T follicular helper cell (primary cell): ENCODE measurements around the gene HK2.
"Not testable (repeated sequence)": the region's sequence is repeated elsewhere in the genome, so short reads cannot be mapped to it uniquely, and the experiment has no call there.

Source experiments
- DNase-seq: peaks from one replicate; pipeline ENCODE4 v3.0.0-alpha.2; 2020; ENCODE audit warnings: low read depth

Gene HK2

DNA sequence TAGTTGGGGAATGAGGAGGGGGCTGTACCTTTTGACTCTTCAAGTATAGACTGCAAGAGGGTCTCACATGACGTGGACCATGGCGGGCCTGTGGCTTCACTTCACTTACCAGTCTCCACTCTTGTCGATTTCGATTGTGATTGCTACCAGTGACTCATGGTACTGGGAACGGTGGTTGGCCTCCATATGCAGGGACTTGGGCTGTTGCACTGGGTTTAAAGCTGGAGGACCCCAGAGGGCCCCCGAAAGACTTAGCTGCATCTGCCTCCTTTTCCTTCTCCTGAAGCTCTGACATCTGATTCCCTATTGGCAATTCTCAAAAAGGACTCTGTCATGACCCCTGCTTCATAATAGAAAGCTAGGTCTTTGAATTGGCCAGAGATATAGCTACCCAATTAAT is 43.4 kb downstream of the HK2 start:
- DNase-seq: no peak

DNA sequence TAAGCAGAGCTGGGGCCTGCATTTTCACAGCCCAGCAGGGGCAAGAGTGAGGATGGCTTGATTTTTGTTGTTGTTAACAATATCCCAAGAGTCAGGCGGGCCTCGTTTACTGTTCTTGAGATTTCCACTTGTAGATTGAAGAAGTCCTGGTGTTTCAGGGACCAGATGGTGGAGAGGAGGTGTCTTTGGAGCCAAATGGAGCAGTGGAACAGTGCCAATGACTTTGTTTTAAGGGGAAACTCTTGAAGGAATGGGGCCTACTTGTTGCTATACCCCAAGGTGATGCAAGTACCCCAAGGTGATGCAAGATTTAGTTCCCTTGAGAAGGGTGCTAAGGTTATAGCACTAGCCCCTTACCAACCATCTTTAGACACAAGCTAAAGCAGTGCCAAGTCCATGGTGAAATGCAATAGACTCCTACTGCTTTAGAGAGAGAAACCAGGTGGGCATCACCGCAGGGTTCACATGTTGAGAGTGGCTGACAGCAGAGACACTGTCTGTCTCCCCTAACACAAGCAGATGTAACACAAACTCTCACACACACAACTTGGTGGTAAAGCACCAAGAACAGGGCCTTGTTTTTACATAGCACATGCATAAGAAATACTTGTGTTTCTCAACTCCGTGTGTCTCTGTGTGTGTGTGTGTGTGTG is 44.0 kb downstream of the HK2 start:
- DNase-seq: no peak

DNA sequence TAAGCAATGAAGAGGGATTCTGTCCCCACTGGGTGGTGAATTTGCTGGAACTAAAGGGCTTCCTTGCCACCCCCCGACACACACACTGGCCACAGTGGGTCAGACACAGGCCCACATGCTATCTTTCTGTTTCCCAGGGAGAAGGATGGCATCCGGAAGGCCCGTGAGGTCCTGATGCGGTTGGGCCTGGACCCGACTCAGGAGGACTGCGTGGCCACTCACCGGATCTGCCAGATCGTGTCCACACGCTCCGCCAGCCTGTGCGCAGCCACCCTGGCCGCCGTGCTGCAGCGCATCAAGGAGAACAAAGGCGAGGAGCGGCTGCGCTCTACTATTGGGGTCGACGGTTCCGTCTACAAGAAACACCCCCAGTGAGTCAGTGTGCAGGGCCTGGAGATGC is 44.6 kb downstream of the HK2 start:
- no peak for DNase-seq

DNA sequence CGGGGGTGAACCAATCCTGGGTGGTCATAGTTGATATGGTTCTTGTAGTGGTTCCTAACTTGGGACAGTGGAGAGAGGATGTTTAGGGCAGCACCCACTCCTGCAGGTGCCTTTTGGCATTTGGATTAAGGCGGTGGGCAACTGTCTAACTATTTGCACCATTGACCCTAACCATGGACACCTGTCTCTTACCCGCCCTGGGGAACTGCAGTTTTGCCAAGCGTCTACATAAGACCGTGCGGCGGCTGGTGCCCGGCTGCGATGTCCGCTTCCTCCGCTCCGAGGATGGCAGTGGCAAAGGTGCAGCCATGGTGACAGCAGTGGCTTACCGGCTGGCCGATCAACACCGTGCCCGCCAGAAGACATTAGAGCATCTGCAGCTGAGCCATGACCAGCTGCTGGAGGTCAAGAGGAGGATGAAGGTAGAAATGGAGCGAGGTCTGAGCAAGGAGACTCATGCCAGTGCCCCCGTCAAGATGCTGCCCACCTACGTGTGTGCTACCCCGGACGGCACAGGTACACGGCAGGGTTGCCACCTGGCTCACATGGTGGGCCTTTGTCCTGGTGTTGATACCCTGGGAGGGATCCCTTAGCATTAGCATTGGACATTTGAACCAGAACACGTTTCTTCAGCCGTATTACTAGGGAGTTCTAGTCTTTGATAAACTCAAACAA is 46.3 kb downstream of the HK2 start:
- no peak for DNase-seq

DNA sequence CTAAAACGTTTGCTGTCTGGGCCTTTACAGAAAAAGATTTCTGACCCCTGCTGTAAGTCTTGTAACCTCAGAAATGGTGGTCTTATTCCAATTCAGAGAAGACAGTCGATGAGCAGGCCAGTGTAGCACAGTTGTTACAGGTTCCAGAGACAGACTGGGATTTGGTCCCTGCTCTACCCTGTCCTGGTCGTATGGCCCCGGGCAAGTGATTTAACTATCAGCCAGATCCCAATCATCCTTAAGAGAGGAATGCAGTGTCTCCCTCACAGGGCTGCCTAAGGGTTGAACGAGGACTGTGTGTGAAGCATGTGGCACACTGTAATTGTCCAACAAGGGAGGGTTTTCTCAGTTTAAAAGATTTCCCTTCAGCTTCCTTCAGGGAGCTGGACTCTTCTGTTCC is 47.2 kb downstream of the HK2 start:
- DNase-seq: no peak

DNA sequence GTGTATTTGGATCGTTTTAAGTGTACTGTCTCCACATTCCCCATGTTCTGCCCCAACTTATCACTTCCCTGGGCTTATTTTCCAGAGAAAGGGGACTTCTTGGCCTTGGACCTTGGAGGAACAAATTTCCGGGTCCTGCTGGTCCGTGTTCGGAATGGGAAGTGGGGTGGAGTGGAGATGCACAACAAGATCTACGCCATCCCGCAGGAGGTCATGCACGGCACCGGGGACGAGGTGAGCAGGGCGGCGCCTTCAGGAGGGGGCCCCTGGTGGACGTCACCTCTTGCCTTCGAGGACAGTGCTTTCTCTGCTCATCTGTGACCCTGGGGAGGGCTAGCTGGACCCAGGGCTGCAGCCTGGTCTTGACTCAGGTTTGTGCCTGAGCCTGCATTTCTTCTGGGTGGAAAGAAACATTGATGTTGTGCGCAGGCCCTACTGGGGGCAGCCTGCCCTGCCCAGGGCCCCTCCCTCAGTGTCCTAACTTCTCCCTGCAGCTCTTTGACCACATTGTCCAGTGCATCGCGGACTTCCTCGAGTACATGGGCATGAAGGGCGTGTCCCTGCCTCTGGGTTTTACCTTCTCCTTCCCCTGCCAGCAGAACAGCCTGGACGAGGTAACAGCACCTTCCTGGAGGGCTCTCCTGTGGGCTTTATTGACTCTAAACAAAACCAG is 47.8 kb downstream of the HK2 start:
- DNase-seq: no peak

DNA sequence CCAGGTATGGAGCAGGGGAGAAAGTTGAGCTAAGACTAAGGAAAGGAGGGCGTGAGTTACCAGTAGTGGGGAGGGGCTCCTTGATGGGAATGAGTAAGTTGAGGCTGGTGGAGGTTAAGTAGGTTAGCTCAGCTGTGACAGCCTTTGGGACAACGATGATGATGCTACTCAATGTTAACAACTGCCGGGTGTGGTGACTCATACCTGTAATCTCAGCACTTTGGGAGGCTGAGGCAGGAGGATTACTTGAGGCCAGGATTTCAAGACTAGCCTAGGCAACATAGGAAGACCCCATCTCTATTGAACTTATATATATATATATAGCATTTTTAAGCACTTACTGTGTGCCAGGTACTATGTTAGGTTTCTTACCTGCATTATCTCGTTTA is 48.4 kb downstream of the HK2 start:
- DNase-seq: no peak

DNA sequence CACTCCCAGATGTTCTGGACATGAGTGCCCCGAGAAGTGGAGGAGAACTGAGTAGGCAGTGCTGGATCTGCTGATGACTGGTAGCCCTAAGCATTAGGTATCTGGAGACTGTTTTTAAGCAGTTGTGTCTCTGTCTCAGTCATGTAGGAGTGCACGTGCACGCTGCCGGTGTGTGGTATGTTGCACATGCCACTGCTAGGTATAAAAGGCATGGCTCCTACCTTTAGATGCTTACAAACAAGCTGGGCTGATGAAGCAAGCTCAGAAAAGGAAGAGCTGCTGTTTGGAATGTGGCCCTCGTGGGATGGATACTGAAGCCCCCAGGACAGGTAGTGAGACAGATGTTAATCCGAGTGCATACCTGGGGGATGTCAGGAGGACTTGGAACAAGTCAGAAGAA is 49.1 kb downstream of the HK2 start:
- no peak for DNase-seq

DNA sequence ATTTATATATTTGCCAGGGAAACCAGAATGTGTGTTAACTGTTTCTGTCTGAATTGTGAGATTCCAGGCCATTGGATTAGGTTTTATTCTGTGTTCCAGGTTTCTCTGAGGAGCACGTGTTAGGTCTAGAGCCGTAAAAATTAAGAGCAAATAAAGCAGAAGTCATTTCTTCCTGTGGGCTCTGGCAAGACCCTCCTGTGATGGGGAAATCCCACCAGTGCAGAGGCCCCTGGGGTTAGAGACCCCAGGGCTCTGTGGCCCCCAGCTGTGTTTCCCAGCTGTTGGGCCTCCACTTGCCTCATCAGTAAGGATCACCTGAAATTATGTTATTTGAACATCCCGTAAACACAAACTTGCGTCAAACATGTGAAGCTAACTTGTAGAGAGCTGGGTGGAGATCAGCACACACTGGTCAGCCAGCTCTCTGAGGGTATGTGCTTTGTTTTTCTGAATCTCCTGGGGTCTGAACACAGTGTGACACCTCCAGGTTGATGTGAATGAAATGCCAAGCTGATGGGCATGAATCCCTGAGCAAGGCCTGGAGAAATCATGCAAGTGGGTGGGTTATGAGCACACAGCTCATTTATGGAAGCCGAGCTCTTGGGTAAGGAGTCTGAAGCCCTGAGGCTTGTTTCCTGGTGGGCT is 50.3 kb downstream of the HK2 start:
- DNase-seq: no peak

DNA sequence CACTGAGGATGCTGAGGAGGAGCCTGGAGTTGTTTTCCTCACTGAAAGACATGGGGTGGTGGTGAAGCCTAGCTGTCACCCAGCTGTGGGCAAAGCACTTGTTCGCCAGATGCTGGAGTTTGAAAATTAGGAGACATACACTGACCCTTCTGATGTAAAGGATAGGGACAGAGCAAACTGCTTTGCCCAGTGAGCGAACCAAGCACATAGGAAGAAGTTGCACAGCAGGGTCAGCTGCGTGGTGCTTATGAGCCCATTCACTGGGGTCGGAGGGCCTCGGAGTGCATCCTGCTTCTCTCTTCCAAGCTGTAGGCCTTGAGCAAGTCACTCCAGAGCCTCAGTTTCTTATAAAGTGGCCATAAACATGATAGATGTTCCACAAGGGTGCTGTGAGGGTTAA is 50.9 kb downstream of the HK2 start:
- DNase-seq: no peak

DNA sequence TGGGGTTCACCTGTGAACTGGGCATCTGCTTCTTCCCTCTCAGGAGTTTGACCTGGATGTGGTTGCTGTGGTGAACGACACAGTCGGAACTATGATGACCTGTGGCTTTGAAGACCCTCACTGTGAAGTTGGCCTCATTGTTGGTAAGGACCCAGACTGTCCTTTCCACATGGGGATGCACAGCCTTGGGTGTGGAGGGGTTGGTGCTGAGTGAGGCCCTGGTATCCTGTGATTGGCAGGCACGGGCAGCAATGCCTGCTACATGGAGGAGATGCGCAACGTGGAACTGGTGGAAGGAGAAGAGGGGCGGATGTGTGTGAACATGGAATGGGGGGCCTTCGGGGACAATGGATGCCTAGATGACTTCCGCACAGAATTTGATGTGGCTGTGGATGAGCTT is 52.3 kb downstream of the HK2 start:
- DNase-seq: no peak

DNA sequence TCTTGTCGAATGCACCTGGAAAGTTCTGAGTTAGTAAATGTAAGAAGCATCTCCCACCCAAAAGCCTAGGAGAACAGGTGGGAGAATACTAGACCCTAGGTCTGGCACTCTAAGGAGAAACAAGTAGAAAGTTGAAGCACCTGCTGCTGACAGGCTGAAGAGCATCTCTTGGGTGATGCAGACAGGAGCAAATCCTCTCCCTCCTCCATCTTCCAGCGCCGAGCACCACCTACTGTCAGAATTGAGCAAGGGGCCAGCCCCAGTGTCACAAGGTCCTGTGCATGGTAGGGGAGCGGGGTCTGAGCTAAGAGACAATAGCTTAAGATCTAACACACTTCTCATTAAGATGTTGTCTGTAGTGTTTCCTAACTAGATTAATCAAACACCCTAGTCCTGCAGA is 52.9 kb downstream of the HK2 start:
- DNase-seq: no peak

DNA sequence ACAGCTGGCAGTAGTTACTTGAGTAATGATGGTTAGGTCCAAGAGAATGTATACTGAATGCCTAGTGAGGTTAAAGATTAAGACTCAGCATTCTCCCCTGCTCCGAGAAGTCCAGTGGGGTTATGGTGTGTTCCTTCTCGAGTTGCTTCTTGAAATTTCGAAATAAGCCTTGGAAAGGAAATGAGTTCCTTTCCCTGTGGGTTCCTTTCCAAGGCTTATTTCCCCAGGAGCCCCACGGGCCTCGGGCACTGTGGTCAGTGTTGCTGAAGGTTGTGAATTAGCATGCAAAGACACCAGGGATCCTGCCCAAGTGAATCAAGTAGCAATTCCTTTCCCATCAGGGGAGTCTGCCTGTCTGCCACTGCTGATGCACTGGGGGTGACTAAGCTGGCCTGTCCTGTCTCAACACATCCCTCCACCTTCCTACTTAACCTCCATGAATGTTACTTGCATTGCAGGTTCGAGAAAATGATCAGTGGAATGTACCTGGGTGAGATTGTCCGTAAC is 53.6 kb downstream of the HK2 start:
- no peak for DNase-seq

DNA sequence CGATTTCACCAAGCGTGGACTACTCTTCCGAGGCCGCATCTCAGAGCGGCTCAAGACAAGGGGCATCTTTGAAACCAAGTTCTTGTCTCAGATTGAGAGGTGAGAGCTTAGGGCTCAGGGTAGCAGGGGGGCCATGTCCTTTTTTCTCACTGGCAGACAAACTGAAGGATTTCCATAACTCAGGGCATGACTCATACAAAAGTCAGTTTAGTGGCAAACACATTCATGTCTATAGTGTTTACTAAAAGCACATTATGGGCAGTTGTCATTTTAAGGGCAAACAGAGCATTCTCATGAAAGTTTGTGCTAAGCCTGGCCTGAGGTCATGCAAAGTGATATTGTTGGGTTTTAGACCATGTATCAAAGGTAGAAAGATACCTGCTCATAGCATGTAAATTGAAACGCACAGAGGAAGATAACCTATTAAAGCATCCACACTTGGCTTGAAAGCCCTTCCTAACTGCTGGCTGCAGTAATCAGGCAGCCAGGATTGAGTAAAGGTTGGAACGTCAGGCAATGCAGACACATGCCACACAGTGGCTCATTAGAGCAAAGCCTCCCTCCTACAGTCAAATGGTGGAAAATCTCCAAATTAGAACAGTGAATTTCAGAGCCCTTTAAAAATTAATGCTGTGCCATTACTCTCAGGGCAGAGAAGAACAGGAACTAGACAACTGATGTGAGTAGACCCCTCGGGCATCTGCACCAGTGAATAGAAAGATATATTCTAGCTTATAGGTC is 54.2 kb downstream of the HK2 start:
- no peak for DNase-seq

DNA sequence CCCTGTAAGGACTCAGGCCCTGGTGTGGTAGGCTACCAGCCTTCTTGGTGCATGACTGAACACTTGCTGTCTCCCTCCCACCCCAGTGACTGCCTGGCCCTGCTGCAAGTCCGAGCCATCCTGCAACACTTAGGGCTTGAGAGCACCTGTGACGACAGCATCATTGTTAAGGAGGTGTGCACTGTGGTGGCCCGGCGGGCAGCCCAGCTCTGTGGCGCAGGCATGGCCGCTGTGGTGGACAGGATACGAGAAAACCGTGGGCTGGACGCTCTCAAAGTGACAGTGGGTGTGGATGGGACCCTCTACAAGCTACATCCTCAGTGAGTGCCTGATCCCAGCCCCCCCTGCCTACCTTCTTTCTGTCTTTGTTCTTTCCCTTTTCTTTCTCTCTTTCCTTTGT is 55.2 kb downstream of the HK2 start:
- DNase-seq: no peak

DNA sequence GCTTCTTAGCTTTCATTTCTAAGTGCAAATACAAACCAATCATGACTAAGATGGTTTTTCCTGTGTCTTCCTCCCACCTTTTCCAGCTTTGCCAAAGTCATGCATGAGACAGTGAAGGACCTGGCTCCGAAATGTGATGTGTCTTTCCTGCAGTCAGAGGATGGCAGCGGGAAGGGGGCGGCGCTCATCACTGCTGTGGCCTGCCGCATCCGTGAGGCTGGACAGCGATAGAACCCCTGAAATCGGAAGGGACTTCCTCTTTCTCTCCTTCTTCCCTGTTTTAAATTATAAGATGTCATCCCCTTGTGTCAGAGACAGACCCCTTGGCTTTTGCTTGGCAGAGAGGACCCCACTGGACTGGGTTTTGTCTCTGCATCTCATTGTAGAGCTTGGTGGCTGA is 56.8 kb downstream of the HK2 start:
- DNase-seq: no peak

DNA sequence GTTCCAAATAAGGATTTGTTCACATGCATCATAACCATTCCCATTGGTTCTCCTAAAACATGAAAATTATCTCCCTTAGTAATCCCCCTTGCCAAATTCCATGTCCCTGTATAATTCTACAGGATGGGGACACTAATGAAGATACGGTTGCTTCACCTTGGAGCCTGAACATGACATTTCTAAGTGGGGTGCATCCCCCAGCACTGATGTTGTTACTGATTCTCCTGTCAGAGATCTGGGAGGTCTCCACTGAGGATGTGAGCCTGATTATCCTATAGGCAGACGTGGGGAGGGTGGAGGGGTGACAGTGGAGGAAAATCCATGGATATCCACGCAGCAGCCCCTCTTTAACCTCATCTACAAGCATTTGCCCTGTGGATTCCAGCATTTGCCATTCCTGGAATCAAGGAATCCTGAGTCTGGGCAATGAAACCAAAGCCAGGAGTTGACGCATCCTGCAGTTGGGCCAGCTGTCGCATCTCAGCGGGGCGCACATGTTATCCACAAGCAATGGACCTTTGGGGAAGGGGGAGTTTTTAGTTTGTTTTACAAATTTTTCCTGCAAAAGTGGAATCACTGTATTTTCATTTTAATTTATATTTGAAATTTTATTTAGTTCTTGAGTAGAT is 57.3 kb downstream of the HK2 start:
- no peak for DNase-seq

DNA sequence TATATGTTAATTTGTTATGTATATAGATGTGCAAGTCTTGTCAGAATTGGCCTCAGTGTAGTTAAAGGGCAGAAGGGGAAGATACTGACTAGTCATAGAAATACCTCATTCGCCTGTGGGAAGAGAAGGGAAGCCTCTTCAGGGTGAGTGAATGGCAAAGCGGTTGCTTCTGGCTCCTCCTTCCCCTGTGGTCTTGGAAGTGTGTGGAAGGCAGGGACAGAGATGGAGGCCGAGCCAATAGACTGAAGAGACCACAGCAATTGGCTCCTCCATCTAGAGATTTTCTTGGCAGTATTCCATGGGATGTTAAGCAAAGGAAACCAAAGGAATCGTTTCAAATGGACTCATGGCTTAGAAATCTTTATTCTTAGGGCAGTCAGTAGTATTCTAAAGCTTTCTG is 57.9 kb downstream of the HK2 start:
- DNase-seq: not testable (repeated sequence)

DNA sequence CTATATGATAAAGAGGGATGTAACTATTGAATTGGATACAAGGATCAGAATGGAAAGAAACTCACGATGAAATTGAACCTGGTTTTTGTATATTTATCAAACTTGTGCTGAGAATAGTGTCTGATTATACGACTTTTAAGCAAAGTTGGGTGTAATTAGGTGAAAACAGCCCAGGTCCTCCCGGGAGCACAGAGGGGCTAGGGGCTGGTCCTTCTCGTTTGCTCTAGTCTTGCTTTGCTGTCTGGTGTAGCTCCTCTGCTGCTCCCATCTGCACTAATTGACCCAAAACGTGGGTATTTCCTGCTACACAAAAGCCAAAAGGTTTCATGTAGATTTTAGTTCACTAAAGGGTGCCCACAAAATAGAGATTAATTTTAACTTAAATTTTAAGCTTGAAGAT is 58.7 kb downstream of the HK2 start:
- no peak for DNase-seq

DNA sequence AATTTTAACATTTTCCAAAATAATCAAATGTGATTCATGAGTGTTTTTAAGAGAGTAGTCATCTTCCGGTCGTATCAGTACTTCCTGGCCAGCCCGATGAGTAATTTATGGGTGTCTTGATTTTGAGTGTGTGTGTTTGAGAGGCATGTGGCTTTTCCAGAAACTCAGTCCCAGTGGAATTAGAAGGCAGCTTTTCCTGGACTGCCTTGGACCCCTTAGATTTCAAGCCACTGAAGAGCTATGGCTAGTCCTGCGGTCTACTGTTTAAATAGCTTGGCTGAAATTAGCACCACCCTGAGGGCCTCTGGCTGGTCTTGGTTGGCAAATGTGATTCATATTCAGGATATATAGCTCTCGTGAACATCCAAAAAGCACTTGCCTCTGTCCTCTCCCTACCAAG is 59.4 kb downstream of the HK2 start:
- no peak for DNase-seq

DNA sequence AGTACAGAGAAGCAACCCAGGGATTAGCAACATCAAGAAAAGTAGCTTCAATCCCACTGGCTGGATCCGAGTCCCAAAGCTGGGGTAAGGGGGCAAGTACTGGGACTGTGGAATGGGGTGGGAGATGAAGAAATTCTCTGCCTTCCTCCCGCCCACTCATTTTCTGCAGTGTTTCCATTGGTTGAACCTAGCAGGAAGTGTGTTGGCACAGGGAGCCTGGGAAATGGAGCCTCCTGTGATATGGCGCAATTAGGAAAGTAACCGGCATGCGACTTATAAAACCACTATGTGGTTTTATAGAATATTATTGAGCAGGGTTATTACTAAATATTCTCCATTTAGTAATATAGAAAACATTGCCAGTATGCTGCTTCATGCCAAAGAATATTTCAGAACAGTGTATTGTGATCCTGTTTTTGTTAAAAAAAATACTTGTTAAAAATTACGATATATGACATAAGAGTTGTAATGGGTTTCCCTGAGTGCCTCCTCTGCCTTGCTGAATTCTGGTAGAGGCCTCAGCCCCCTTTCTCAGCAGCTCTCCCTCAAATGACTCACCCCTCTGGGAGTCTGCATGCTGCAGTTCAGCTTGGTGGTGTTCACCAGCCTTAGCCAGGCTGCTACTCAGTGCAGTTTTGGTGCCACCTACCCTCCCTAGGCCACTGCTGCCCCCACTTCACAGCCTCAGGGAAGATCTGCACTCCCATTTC is 60.5 kb downstream of the HK2 start:
- no peak for DNase-seq
